Sigmoid colon (tissue), 7 donors: ENCODE data around the gene VGF. TPM values are rescaled to one million over a fixed set of nuclear protein-coding genes. Genes with fewer than 3 reads are reported as not detected.
"Not testable (repeated sequence)": the region's sequence is repeated elsewhere in the genome, so short reads cannot be mapped to it uniquely, and the experiment has no call there.

ENCODE experiments used
- DNase-seq: peaks from one replicate; pipeline ENCODE4 v3.0.0-alpha.2; 2019
- H3K27ac ChIP-seq, 4 donors: fragments of 200-600 bp; sonication (generic); one replicate each; pipeline ENCODE4 v1.5.1; 2016 to 2019; ENCODE audit warnings: mild to moderate bottlenecking in 1 of 4
- H3K27me3 ChIP-seq, 3 donors: fragments of 200-600 bp; sonication (generic); one replicate each; pipeline ENCODE4 v1.5.1; 2019; ENCODE audit warnings: mild to moderate bottlenecking in 1 of 3
- H3K36me3 ChIP-seq, 4 donors: fragments of 200-600 bp; sonication (generic); one replicate each; pipeline ENCODE4 v1.5.1; 2016 to 2019
- H3K4me1 ChIP-seq, 4 donors: fragments of 200-600 bp; sonication (generic); one replicate each; pipeline ENCODE4 v1.5.1; 2017 to 2019
- H3K4me3 ChIP-seq, 4 donors: fragments of 200-600 bp; sonication (generic); one replicate each; pipeline ENCODE4 v1.5.1; 2017 to 2019; ENCODE audit warnings: mild to moderate bottlenecking in 2 of 4, moderate library complexity in 1 of 4
- H3K9me3 ChIP-seq, 4 donors: fragments of 200-600 bp in 3 of 4; sonication (generic) in 3 of 4; one replicate each; pipeline versions ENCODE4 v1.5.1 to v1.6.1; 2013 to 2019
- CTCF ChIP-seq, 4 experiments: fragments of 450-650 bp in 3 of 4; fragments of 200-600 bp in 1 of 4; IDR thresholded peaks; one replicate each; pipeline ENCODE4 v1.5.1; 2016 to 2019; ENCODE audit warnings: antibody characterized with exemption in 4 of 4, mild to moderate bottlenecking in 3 of 4, moderate library complexity in 2 of 4
- EP300 ChIP-seq, 4 donors: sonication (generic); formaldehyde crosslinking; IDR thresholded peaks; one replicate each; pipeline ENCODE4 v1.6.1; 2017; ENCODE audit warnings: antibody characterized with exemption in 4 of 4
- POLR2A ChIP-seq, 2 donors: fragments of 450-650 bp; IDR thresholded peaks; one replicate each; pipeline ENCODE4 v1.6.1; 2016; ENCODE audit warnings: antibody characterized with exemption in 2 of 2, mild to moderate bottlenecking in 2 of 2, moderate library complexity in 2 of 2
- POLR2AphosphoS5 ChIP-seq, 4 donors: sonication (generic); formaldehyde crosslinking; IDR thresholded peaks; one replicate each; pipeline ENCODE4 v1.6.1; 2017; ENCODE audit warnings: antibody characterized with exemption in 4 of 4
- WGBS, 2 donors: extraction: QIAGEN DNeasy Blood & Tissue Kit; methylation state at CpG; one replicate each; pipeline ENCODE4 v1.1.7; 2013; 5-methylcytosine and 5-hydroxymethylcytosine counted together
- intact Hi-C: fragments of 100-400 bp; cut with DNase I; formaldehyde crosslinking; loops from one replicate; pipeline ENCODE4 v1.15.1; 2023
- polyA plus RNA-seq, 3 donors: library from polyadenylated mRNA; stranded (reverse); fragments of 200-250 nt; gene quantifications; one replicate each; pipeline ENCODE4 v1.2.3, GENCODE V29; 2013
- small RNA-seq, 3 donors: library from RNA; depleted of rRNA; stranded (forward); fragments of <200 nt; gene quantifications; one replicate each; pipeline ENCODE3, GENCODE V24; 2016
- total RNA-seq, 4 donors: library from RNA; depleted of rRNA; stranded (reverse); fragments of >200 nt; gene quantifications; one replicate each; pipeline ENCODE4 v1.1.0, GENCODE V29; 2016
- donor health status: healthy with polysubstance abuse.
- donor health status: Bipolar disorder and iron deficiency.
- donor health status: healthy.

The VGF gene
- total and polyA plus RNA-seq, 7 donors, result 0.54 to 0.68 (median 0.55) TPM; not detected in 4

GRCh38 chr7:101116898-101117297 is 48.5 kb downstream of the VGF start:
- WGBS, 2 donors, result 79 to 83% methylated on average over 10 of the region's 10 CpGs
- Histone ChIP-seq H3K27me3 (no peaks in the 10 kb centered on the region), H3K4me1 (peaks cover 0 to 35% (median 7%) of the 10 kb centered on the region in 4 donors), H3K27ac (peak overlapping the region in 2 of 4 donors; percentile 34 to 65), H3K9me3 (no peaks in the 10 kb centered on the region), H3K4me3 (no peak overlapping the region), H3K36me3 (no peaks in the 10 kb centered on the region)
- TF ChIP-seq EP300 (IDR thresholded peaks at IDR 0.05), result no peak
- no peak for TF ChIP-seq POLR2A (IDR thresholded peaks at IDR 0.05)
- TF ChIP-seq POLR2AphosphoS5 (IDR thresholded peaks at IDR 0.05), result no peak
- no peak for TF ChIP-seq CTCF (IDR thresholded peaks at IDR 0.05)
- DNase-seq, result no peak
- intact Hi-C loops, result no loop called here

GRCh38 chr7:101115215-101115614 is 50.2 kb downstream of the VGF start:
- no peaks in the 10 kb centered on the region for H3K27me3 ChIP-seq
- H3K36me3 ChIP-seq, result no peaks in the 10 kb centered on the region
- TF ChIP-seq POLR2AphosphoS5 (IDR thresholded peaks at IDR 0.05) (no peak), POLR2A (IDR thresholded peaks at IDR 0.05) (no peak), CTCF (IDR thresholded peaks at IDR 0.05) (no peak), EP300 (IDR thresholded peaks at IDR 0.05) (no peak)
- peaks cover 0 to 23% (median 0%) of the 10 kb centered on the region in 4 donors for H3K4me1 ChIP-seq
- no peak for DNase-seq
- intact Hi-C loops, result no loop called here
- H3K9me3 ChIP-seq, result no peaks in the 10 kb centered on the region
- H3K4me3 ChIP-seq, result no peak overlapping the region
- no peak overlapping the region for H3K27ac ChIP-seq
- 82 to 88% methylated on average over 3 of the region's 3 CpGs for WGBS, 2 donors

GRCh38 chr7:101114492-101114891 is 50.9 kb downstream of the VGF start:
- 50 to 66% methylated on average over 8 of the region's 8 CpGs for WGBS, 2 donors
- DNase-seq, result no peak
- Histone ChIP-seq H3K27me3 (no peaks in the 10 kb centered on the region), H3K27ac (no peak overlapping the region), H3K4me3 (no peak overlapping the region), H3K4me1 (peaks cover 0 to 16% (median 0%) of the 10 kb centered on the region in 4 donors), H3K9me3 (no peaks in the 10 kb centered on the region), H3K36me3 (no peaks in the 10 kb centered on the region)
- intact Hi-C loops, result no loop called here
- TF ChIP-seq CTCF (IDR thresholded peaks at IDR 0.05) (no peak), POLR2A (IDR thresholded peaks at IDR 0.05) (no peak), POLR2AphosphoS5 (IDR thresholded peaks at IDR 0.05) (no peak), EP300 (IDR thresholded peaks at IDR 0.05) (no peak)

- H3K27ac ChIP-seq, result no peak overlapping the region
- H3K4me1 ChIP-seq, result peaks cover 0 to 15% (median 0%) of the 10 kb centered on the region in 4 donors
- no peaks in the 10 kb centered on the region for H3K9me3 ChIP-seq
- H3K4me3 ChIP-seq, result no peak overlapping the region
- no peak for DNase-seq
- 72 to 86% methylated on average over 11 of the region's 11 CpGs for WGBS, 2 donors
- H3K36me3 ChIP-seq, result no peaks in the 10 kb centered on the region
- H3K27me3 ChIP-seq, result no peaks in the 10 kb centered on the region
- no peak for TF ChIP-seq POLR2A (IDR thresholded peaks at IDR 0.05)
- no peak for TF ChIP-seq EP300 (IDR thresholded peaks at IDR 0.05)
- no peak for TF ChIP-seq CTCF (IDR thresholded peaks at IDR 0.05)
- no peak for TF ChIP-seq POLR2AphosphoS5 (IDR thresholded peaks at IDR 0.05)
- intact Hi-C loops, result no loop called here
Measured at GRCh38 chr7:101113836-101114235, 51.5 kb downstream of the VGF start.

GRCh38 chr7:101113140-101113539 is 52.2 kb downstream of the VGF start:
- H3K27ac ChIP-seq, result peak overlapping the region in 1 of 4 donors; percentile 37
- H3K36me3 ChIP-seq, intact Hi-C loops, H3K9me3 ChIP-seq, DNase-seq, H3K27me3 ChIP-seq, H3K4me3 ChIP-seq, H3K4me1 ChIP-seq: not testable (repeated sequence)
- 97% methylated on average over 7 of the region's 7 CpGs for WGBS, 2 donors

Small RNA genes lying within 50 kb of the gene (small RNA-seq; reads per million reads assigned to genes)
- gene MIR4653, result 0 reads per million in 3 donors

Other genes with a start within 250 kb of the VGF start
- 1 to 10 TPM in 1 of 4 donors, under 1 TPM in 1, not detected in 2; 0.71 to 3.0 TPM for gene MUC3A, start 216.0 kb downstream of the VGF start, total RNA-seq
- gene MUC3A, start 216.0 kb downstream of the VGF start, polyA plus RNA-seq, result 10 to 100 TPM; 60.4 to 78.8 (median 73.9) TPM
- gene MUC12, start 196.0 kb downstream of the VGF start, total RNA-seq, result 1 to 10 TPM in 3 of 4 donors, under 1 TPM in 1; 0.14 to 8.6 (median 1.7) TPM
- gene MUC12, start 196.0 kb downstream of the VGF start, polyA plus RNA-seq, result 100 to 1,000 TPM in 2 of 3 donors, 10 to 100 TPM in 1; 64.3 to 553 (median 136) TPM
- gene MUC17, start 145.5 kb downstream of the VGF start, total RNA-seq, result under 1 TPM in 2 of 4 donors, not detected in 2; under 0.01 to 0.83 TPM
- gene MUC17, start 145.5 kb downstream of the VGF start, polyA plus RNA-seq, result 1 to 10 TPM; 1.2 to 5.4 (median 5.1) TPM
- gene TRIM56, start 80.1 kb downstream of the VGF start, total RNA-seq, result 10 to 100 TPM; 11.8 to 23.3 (median 13.7) TPM
- gene TRIM56, start 80.1 kb downstream of the VGF start, polyA plus RNA-seq, result 10 to 100 TPM in 1 of 3 donors, 1 to 10 TPM in 2; 6.0 to 25.6 (median 7.2) TPM
- 10 to 100 TPM in 2 of 4 donors, 1 to 10 TPM in 2; 1.5 to 21.3 (median 11.7) TPM for gene SERPINE1, start 38.5 kb downstream of the VGF start, total RNA-seq
- 10 to 100 TPM in 1 of 3 donors, 1 to 10 TPM in 1, under 1 TPM in 1; 0.46 to 10.0 (median 1.8) TPM for gene SERPINE1, start 38.5 kb downstream of the VGF start, polyA plus RNA-seq
- 10 to 100 TPM; 15.8 to 31.4 (median 26.9) TPM for gene AP1S1, start 11.1 kb downstream of the VGF start, total RNA-seq
- gene AP1S1, start 11.1 kb downstream of the VGF start, polyA plus RNA-seq, result 100 to 1,000 TPM; 100 to 135 (median 132) TPM
- not detected for gene NAT16, start 14.7 kb upstream of the VGF start, total RNA-seq
- under 1 TPM in 1 of 3 donors, not detected in 2; 0.23 TPM for gene NAT16, start 14.7 kb upstream of the VGF start, polyA plus RNA-seq
- gene MOGAT3, start 35.5 kb upstream of the VGF start, total RNA-seq, result not detected
- gene MOGAT3, start 35.5 kb upstream of the VGF start, polyA plus RNA-seq, result 10 to 100 TPM in 1 of 3 donors, 1 to 10 TPM in 2; 3.6 to 27.2 (median 3.7) TPM
- gene PLOD3, start 52.0 kb upstream of the VGF start, total RNA-seq, result 10 to 100 TPM; 23.9 to 36.6 (median 26.4) TPM
- 10 to 100 TPM; 18.0 to 57.3 (median 24.3) TPM for gene PLOD3, start 52.0 kb upstream of the VGF start, polyA plus RNA-seq
- 10 to 100 TPM; 64.8 to 97.4 (median 84.7) TPM for gene ZNHIT1, start 52.6 kb upstream of the VGF start, total RNA-seq
- gene ZNHIT1, start 52.6 kb upstream of the VGF start, polyA plus RNA-seq, result 100 to 1,000 TPM; 126 to 200 (median 154) TPM
- gene CLDN15, start 72.2 kb upstream of the VGF start, total RNA-seq, result 10 to 100 TPM in 1 of 4 donors, 1 to 10 TPM in 3; 2.5 to 16.3 (median 3.9) TPM
- 10 to 100 TPM in 1 of 3 donors, 1 to 10 TPM in 2; 3.6 to 14.2 (median 9.0) TPM for gene CLDN15, start 72.2 kb upstream of the VGF start, polyA plus RNA-seq
- gene FIS1, start 79.5 kb upstream of the VGF start, total RNA-seq, result 100 to 1,000 TPM; 237 to 443 (median 426) TPM
- gene FIS1, start 79.5 kb upstream of the VGF start, polyA plus RNA-seq, result 100 to 1,000 TPM; 190 to 284 (median 252) TPM
- 10 to 100 TPM; 30.7 to 38.5 (median 32.0) TPM for gene IFT22, start 156.2 kb upstream of the VGF start, total RNA-seq
- 10 to 100 TPM in 2 of 3 donors, 1 to 10 TPM in 1; 7.6 to 19.2 (median 11.9) TPM for gene IFT22, start 156.2 kb upstream of the VGF start, polyA plus RNA-seq
- gene COL26A1, start 197.3 kb upstream of the VGF start, total RNA-seq, result not detected
- gene COL26A1, start 197.3 kb upstream of the VGF start, polyA plus RNA-seq, result under 1 TPM in 1 of 3 donors, not detected in 2; 0.13 TPM